ENCODE measurements around the gene PSMC4. TPM values are rescaled to one million over a fixed set of nuclear protein-coding genes. Genes with fewer than 3 reads are reported as not detected.
A peak's percentile ranks its signal among the peaks of the same experiment; 100 is the strongest.

Gene PSMC4
- total RNA-seq, 1 experiment from 2014 or later = 111 TPM

GRCh38 chr19:39935364-39935661 is 35.7 kb upstream of the PSMC4 start:
- no peak overlapping the region for H3K4me3 Mint-ChIP-seq
- Histone ChIP-seq H2BK120ac (ENCODE audit: low read depth, low read length, poor library complexity, severe bottlenecking) (no peak overlapping the region), H3K23me2 (ENCODE audit: insufficient read length, low read depth, low read length, poor library complexity, severe bottlenecking) (no peaks in the 10 kb centered on the region), H3K27me3 (ENCODE audit: insufficient read depth, low read length) (no peaks in the 10 kb centered on the region), H2BK20ac (ENCODE audit: low read depth, low read length, poor library complexity, severe bottlenecking) (no peak overlapping the region), H3K79me1 (ENCODE audit: insufficient read depth, low read depth, low read length, poor library complexity, severe bottlenecking) (no peaks in the 10 kb centered on the region), H4K91ac (ENCODE audit: insufficient read length, low read depth, low read length) (no peak overlapping the region), H4K20me1 (ENCODE audit: control insufficient read depth, insufficient read depth, insufficient read length) (no peaks in the 10 kb centered on the region), H3K4me2 (ENCODE audit: insufficient read depth, insufficient read length, low read length) (no peak overlapping the region), H4K5ac (ENCODE audit: insufficient read length, low read depth, low read length) (no peak overlapping the region), H3K4me1 (ENCODE audit: insufficient read depth, low read length) (no peaks in the 10 kb centered on the region), H4K8ac (replicated peaks; ENCODE audit: insufficient read length, low read depth, low read length) (no peak overlapping the region), H3K23ac (ENCODE audit: insufficient read length, low read depth, low read length) (no peak overlapping the region), H2AFZ (ENCODE audit: low read length) (no peak overlapping the region), H2BK15ac (ENCODE audit: low read depth, low read length) (no peak overlapping the region), H3K9me3 (ENCODE audit: control insufficient read depth, low read depth, low read length) (no peaks in the 10 kb centered on the region), H3K27ac (ENCODE audit: insufficient read length, low read depth, low read length) (no peak overlapping the region), H3K18ac (ENCODE audit: insufficient read length, low read depth, low read length) (no peak overlapping the region), H3K79me2 (ENCODE audit: insufficient read depth, low read length) (no peaks in the 10 kb centered on the region), H3T11ph (ENCODE audit: low read length) (no peak overlapping the region), H2BK12ac (ENCODE audit: insufficient read length, low read depth, low read length) (no peak overlapping the region), H2BK5ac (ENCODE audit: insufficient read length, low read length) (no peak overlapping the region), H3K56ac (ENCODE audit: insufficient read length, low read depth, low read length) (no peak overlapping the region), H3K9ac (ENCODE audit: extremely low read depth, insufficient read length, low read length) (no peak overlapping the region), H2AK5ac (ENCODE audit: insufficient read length, low read length) (no peak overlapping the region), H3K4ac (ENCODE audit: low read depth, low read length) (no peak overlapping the region), H3K14ac (ENCODE audit: insufficient read depth, low read length) (no peak overlapping the region)
- TF ChIP-seq CTCF (conservative IDR thresholded peaks at IDR 0.05) = peak; percentile 32; the same call in 2 of the 3 replicates
- no peaks in the 10 kb centered on the region for H3K4me1 Mint-ChIP-seq
- H3K27me3 Mint-ChIP-seq (ENCODE audit: low read depth) = no peaks in the 10 kb centered on the region
- H3K36me3 Mint-ChIP-seq (ENCODE audit: insufficient read depth in 1 of 3, low read depth in 3 of 3) = no peaks in the 10 kb centered on the region
- no peak for DNase-seq
- WGBS (ENCODE audit: extremely low coverage, insufficient read length, low lambda C conversion rate) = no CpG with 5 or more reads among the region's 5 CpGs
- H3K27ac Mint-ChIP-seq = 0 out of 7 replicates have a peak overlapping the region, but pooled peaks of 1 of the 3 experiments have one; percentile 31
- H3K9me3 Mint-ChIP-seq = peaks cover 0 to 2% of the 10 kb centered on the region in 2 experiments; a peak in 1 of 5 replicates
